Measurements from ENCODE around the gene PIGU.
"Not testable (repeated sequence)": the region's sequence is repeated elsewhere in the genome, so short reads cannot be mapped to it uniquely, and the experiment has no call there.

Gene PIGU, protein sequence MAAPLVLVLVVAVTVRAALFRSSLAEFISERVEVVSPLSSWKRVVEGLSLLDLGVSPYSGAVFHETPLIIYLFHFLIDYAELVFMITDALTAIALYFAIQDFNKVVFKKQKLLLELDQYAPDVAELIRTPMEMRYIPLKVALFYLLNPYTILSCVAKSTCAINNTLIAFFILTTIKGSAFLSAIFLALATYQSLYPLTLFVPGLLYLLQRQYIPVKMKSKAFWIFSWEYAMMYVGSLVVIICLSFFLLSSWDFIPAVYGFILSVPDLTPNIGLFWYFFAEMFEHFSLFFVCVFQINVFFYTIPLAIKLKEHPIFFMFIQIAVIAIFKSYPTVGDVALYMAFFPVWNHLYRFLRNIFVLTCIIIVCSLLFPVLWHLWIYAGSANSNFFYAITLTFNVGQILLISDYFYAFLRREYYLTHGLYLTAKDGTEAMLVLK

DNA sequence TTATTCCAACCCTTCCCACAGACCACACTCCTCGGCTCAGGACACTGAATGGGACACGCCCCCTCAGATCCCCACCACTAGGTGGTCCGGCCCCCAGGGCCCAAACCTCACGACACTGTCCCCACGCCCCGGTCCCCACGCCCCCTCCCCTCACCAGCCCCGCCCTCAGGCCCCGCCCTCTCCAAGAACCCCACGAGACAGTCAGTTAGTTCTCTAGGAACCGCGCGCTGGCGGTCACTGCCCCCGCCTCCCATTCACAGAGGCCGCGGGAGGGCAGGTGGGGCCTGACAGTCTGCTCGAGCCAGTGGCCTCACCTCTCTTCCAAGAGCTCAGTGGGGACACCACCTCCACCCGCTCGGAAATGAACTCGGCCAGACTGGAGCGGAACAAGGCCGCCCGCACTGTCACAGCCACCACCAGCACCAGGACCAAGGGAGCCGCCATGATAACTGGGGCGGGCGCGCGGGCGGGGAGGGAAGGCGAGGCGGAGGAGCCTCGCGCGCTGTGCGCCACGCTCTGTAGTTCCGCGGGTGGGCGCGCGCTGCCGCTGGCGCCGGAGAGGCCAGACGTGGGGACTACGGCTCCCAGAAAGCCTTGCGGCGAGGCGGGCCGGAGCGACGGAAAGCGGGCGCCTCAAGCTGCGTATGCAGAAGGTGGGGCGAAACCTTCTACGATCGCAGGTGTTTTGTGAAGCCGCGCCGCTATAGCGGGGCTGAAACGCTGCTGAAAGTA lies at the start of gene PIGU:
PIGU (minus strand) TSS at position 451 of the 732 bp plus-strand sequence; CDS start at position 444, 7 bp downstream.
- peak; percentile 95 for DNase-seq (ENCODE audit: low spot score)

DNA sequence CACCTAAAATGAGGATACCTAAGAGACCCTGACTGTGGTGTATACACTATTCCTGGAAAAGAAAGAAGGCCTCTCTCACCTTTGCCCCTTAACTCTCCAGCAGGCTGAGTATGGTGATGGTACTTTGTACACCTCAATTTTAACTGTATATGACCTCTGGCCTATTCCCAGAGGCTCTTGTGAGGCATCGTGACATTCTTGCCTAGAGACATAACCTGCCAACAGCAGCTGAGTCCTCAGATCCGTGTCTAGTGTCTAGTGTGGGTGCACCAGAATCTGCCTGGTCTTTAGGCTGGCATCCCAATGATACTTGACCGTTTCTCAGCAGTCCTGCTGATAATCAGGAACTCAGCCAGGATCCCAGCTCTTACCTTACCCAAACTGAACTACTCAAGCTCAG lies 47.3 kb upstream of the PIGU start:
- no peak for DNase-seq (ENCODE audit: low spot score)

DNA sequence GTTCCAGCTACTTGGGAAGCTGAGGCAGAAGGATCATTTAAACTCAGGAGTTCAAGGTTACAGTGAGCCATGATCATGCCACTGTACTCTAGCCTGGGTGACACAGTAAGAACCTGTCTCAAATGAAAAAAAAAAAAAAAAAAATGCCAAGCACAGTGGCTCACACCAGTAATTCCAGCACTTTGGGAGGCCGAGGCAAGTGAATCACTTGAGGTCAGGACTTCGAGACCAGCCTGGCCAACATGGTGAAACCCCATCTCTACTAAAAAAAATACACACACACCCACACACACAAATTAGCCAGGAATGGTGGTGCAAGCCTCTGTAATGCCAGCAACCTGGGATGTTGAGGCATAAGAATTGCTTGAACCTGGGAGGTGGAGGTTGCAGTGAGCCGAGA lies 45.7 kb upstream of the PIGU start:
- DNase-seq (ENCODE audit: low spot score), result not testable (repeated sequence)

DNA sequence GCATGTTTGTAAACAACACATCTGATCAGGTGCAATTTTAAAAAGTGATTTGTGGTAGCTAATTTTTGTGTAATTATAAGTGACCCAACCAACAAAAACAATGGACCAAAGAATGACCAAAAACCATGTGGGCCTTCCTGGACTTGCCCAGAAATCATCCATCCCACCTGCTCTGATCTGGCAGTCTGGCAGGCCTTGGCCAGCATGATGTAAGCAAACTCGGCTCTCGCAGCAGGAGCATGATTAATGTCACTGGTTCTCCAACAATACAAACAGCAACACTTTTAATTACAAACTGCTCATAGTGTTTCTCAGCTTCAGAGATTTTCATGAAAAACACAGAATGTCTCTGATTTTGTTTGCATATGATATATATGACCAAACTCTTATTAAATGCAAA lies 43.4 kb upstream of the PIGU start:
- DNase-seq (ENCODE audit: low spot score), result no peak

DNA sequence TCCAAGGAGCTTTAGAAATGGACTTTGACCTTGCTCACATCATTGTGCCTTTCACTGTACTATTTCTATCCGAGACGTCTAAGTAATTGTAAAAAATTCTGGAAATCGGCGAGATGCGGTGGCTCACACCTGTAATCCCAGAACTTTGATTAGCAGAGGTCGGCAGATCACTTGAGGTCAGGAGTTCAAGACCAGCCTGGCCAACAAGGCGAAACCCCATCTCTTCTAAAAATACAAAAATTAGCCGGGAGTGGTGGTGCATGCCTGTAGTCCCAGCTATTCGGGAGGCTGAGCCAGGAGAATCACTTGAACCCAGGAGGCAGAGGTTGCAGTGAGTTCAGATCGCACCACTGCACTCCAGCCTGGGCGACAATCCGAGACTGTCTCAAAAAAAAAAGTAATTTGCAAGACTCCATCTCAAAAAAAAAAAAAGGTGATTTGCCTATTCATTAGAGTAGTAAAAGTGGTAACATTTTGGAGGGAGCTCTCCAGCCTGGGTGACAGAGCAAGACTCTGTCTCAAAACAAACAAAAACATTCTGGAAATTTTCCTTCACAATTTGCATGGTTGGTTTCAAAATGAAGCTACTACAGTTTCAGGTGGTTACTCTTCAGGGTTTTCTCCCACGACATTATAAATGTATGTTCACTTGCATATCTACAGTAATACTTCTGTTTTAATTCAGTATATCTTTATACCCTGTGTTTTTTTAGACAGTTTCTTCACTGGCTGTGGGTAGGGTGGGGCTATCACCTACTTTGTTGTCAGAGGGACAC lies 42.5 kb upstream of the PIGU start:
- not testable (repeated sequence) for DNase-seq (ENCODE audit: low spot score)

DNA sequence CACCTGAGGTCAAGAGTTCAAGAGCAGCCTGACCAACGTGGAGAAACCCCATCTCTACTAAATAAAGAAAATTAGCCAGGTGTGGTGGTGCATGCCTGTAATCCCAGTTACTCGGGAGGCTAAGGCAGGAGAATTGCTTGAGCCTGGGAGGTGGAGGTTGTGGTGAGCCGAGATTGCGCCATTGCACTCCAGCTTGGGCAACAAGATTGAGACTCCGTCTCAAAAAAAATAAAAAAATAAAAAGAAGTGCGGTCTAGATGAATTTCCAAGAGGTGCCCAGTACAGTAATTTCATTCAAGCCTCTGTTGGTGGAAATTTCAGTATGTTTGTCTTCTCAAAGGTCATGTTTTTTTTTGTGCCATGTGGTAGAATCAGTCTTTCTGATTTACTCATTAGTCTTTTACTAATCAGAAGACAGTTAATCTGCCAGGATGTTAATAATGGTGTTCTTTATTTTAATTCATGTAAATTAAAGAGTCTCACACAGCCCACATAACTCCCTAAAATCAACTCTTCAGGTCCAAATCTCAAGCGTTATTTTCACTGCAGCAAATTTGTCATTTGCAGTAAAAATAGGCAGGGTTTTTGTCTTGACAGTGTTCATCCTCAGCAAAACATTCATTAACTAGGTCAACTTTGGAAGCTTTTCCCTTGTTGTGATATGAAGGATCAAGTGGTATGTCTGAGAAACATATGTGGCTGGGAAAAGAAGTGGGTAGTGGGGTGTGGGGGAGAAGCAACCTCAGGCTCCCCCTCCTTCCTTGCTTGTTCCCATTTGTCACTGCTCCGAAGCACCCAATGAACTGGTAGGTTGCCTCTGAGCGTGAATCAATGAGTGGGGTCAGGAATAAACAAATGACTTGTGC lies 40.6 kb upstream of the PIGU start:
- no peak for DNase-seq (ENCODE audit: low spot score)

DNA sequence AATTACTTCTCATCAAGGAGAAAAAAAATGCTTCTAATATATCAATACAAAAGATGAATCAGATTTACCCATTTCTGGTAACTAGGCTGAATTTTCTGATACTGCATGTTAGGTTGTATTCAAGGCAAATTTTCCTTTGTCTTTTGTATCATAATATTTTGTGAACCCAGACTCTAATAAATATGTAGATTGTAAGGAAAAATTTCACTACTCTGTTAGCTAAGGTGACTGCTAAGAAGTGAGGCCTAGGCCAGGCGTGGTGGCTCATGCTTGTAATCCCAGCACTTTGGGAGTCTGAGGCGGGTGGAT lies 40.0 kb upstream of the PIGU start:
- no peak for DNase-seq (ENCODE audit: low spot score)

DNA sequence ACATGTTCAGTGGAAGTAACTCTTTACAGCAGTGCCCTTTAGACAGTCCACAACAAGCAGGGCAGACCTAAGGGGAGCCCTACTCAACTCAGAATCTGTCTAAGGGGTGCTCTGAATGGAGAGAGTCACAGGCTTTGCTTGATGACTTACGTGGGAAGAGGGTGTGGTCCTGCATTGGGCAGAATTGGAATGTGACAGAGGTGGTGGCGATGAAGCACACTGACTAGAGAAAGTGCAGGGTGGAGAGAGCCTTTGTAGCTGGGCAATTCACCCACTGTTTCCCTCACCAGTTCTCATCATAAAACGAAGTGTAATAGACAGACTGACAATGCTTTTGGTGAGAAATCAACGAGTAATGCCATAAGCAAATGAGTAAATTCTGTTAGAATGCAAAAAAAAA lies 38.5 kb upstream of the PIGU start:
- no peak for DNase-seq (ENCODE audit: low spot score)

DNA sequence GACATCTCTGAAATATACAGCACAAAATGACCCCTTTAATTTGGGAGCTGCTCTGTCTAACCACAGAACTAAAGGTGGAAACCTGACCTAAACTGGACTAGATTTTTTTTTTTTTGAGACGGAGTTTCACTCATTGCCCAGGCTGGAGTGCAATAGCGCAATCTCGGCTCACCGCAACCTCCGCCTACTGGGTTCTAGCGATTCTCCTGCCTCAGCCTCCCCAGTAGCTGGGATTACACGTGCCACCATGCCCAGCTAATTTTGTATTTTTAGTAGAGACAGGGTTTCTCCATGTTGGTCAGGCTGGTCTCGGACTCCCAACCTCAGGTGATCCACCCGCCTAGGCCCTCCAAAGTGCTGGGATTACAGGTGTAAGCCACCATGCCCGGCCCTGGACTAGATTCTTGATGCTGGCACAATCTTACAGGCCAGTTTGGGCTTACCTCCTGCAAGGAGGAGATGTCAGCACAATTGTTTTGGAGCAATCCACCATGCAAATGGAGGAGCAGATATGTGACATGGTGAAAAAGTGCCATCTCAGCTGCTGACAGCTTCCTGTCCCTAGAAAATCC lies 37.1 kb upstream of the PIGU start:
- DNase-seq (ENCODE audit: low spot score), result not testable (repeated sequence)

DNA sequence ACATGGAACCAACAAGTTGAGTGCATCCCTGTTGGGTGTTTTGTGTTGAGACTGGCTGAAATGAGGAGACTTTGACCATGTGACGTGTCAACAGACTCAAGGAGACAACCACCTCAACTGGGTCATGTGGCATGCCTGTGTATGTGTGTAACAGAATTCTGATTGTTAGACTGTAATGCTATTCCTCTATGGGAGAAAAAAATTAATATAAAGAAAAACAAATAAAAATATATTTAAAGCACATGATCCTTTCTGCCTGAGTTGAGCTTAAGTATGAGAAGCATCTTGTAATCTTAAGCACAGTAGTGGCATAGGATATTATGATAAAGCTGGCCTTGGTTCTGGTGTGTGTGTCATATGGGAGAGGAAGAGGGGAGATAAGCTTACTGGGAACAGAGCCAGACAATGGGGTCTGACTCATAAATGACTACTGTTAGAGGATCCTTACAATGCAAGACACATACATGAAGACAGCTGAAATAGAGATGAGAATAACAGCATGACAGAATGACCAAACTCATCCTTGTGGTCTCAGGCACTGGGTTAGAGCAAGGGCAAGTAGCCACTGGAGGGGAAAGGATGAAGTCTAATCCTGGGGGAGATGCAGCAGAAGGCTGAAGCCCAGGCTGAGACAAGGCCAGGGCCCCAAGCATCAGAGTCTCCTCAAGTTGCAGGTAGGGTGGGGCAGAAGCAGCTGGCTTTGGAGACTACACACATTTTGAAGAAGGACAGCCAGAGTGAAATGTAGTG lies 36.5 kb upstream of the PIGU start:
- DNase-seq (ENCODE audit: low spot score), result no peak

DNA sequence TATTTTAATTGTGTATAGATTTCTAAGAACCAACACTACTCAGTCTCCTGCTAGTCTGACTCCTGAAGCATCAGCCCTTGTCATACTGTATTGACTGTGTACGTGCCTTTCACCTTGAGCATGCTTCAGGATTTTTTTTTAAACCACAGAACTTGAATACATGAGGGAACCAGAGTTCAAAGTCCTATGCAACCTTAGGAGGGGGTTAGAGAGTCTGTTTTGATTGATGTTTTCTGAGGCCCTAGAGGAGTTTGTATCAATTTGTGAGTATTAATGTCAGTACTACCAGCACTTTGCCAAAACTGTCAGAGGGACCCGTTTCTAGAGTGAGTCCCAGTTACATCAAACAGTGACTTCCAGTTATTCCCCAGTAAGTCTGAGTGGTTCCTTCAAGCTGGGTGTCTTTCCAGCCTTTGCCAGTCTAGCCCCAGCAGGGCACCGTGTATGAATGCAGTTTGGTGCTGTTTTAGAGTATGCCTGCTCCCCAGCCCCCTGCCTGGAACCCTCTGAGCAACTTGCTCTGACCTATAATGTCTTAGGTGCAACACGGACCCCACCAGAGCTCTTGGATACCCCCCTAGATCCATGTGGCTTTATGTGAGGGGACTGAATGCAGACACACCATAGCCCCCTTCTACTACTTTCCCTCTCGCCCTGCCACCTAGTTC lies 35.8 kb upstream of the PIGU start:
- no peak for DNase-seq (ENCODE audit: low spot score)

DNA sequence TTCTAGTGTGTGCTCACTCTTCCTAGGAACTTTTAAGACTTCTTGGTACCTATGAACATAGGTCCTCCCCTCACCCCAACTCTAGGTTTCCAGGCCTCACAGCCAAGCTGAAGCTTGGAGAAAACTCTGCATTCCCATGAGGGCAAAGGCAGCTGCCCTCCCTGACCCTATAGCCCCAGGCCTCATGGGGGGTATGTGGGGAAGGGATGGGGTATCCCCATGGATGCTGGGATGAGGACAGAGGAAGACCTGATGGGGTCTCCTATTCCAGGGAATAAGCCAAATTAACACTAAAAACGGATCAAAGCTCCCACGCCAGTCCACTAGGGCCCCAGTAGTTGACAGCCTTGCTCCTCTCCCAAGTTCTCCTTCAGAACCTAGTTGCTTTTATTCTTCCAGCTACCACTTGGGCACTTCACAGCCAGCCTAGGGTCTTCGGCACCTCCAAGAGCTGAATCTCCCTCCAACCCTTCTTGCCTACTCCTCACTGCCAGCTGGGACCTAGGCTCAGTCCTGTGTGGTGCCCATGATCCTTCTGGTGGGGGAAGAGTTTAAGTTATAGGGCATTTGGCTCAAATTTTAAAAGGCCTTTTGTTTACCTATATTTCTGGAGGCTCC lies 35.0 kb upstream of the PIGU start:
- DNase-seq (ENCODE audit: low spot score), result no peak

DNA sequence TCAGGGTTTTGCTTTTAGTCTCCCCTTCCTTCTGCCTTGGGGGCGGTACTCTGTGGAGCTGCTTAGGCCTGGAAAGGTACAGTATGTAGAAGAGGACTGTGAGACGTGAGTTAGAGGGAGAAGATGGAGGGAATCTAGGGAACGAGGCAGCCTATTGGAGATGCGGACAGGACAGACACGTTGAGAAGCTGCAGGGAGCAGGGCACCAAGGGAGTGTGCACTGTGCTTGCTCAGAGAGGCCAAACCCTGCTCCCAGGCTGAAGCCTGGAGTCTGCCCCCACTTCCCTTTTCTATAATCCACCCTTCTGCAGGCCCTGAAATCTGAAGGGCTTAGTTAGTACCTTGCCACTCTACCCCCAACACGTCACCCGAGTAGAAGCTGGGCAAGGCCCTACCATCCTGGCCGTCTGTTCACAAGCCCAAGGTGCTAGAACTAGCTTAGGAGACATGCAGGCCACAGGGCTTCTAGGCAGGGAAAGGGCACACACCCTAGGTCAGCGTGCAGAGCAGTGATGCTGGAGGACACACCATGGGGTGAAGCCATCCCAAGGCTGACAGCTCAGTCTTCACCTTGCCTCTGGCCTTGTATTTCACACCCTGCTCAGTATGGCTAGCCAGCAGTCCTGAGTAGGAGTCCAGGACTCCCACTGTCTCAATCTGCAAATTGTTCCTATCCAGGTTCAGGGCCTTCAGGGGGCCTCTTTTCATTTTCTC lies 34.1 kb upstream of the PIGU start:
- DNase-seq (ENCODE audit: low spot score), result no peak

DNA sequence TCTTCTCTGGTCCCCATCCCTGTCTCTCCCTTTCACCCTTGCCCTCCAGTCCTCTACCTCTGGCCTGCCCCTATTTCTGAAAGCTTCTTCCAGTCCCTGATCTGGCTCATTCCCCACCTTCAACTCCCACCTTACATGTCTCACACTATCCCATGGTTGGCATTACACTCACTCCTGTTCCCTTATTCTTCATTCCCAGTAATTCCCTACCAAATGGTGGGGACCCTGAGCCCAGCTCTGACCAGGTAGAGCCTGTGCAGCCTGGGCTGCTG lies 33.6 kb upstream of the PIGU start:
- DNase-seq (ENCODE audit: low spot score), result no peak

DNA sequence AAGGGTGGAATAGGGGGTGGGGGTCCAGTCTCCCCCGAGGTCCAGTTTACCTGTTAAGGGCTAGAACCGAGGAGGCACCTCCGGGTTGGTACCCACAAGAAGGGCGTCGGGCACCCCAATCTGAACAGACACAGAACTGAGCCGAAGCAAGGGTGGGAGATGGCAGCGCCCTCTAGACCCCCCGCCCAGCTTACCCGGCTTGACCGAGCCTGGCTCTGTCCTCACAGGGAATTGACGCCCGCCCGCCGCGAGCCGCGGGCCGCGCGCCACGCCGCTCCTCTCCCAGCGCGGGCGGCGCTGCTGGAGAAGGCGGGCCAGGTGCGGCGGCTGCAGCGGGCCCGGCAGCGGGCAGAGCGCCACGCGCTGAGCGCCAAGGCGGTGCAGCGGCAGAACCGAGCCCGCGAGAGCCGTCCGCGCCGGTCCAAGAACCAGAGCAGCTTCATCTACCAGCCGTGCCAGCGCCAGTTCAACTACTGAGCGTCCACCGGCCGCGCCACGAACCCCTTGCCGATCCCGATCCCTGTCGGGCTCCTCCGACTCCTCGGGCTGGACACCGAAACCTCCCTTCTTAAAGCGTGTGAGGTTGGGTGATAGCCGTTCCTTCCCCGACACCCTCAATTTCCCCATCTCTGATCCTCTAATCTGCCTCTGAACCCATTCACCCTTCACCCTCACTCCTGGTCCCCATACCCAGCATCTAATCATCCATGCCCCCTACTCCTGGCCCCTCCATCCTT lies 33.1 kb upstream of the PIGU start:
- DNase-seq (ENCODE audit: low spot score), result peak; percentile 87

DNA sequence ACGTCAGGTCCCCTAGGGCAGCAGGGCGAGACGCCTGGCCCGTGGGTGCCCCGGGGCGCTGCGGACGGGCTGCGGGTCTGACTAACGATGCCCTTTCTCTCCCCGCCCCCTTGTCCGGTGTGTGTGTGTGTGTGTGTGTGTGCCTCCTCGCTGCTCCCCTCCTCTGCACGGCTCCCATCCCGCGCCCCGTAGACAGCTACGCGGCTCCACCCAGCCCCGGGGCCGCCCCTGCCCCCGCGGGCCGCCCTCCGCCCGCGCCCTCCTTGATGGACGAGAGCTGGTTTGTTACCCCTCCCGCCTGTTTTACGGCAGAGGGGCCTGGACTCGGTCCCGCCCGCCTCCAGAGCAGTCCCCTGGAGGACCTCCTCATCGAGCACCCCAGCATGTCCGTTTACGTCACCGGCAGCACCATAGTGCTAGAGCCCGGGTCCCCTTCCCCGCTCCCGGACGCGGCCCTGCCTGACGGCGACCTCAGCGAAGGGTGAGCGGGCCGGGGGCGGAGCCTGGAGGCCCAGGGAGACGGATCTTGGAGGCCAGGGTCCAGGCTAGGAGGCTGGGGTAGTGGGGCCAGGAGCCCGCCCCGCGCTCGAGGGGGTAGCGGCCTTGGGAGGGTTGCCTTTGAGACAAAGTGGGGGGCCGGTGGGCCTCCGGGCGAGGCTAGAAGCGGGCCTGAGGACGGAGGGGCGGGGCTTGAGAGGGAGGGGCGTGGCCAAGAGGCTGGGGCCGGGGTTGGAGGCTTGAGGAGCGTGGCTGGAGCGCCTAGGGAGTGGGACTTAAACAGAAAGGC lies 32.3 kb upstream of the PIGU start:
- peak; percentile 91 for DNase-seq (ENCODE audit: low spot score)

DNA sequence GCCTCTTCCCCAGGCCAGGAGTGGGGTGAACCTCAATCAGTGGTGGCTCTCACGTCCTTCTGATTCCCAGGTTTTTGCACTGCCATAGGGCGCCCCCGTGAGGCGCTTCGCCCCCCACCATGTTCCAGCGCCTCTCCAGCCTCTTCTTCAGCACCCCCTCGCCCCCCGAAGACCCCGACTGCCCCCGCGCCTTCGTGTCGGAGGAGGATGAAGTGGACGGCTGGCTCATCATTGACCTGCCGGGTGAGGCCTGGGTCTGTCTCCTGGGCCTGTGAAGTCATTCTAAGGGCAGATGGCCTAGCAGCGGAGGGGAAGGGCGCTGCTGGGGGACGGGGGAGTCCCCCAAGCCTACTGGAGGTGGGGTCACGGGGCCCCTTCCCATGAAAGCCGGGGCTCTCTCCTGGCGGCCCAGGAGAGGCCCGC lies 31.7 kb upstream of the PIGU start:
- DNase-seq (ENCODE audit: low spot score), result peak; percentile 76
